PC-9 (cell line): Measurements from ENCODE around the gene TJP3. TPM values are rescaled to one million over a fixed set of nuclear protein-coding genes. Genes with fewer than 3 reads are reported as not detected.
"Not testable (repeated sequence)": the region's sequence is repeated elsewhere in the genome, so short reads cannot be mapped to it uniquely, and the experiment has no call there.

Source experiments
- BruUV-seq: library from RNA; stranded (reverse); fragments of 400-500 nt; replicated peaks from 2 replicates; lab custom pipeline; 2021; lab: Mats Ljungman, UMichigan
- CTCF ChIA-PET: fragments of 300-600 bp; sonication (Branson Sonifier 250); formaldehyde crosslinking; loops from one replicate; lab custom pipeline; 2022; ENCODE audit warnings: antibody characterized with exemption; lab: Charles Lee
- POLR2A ChIA-PET: fragments of 300-600 bp; sonication (Branson Sonifier 250); formaldehyde crosslinking; loops from one replicate; lab custom pipeline; 2022; ENCODE audit warnings: antibody characterized with exemption; ENCODE audit not compliant: unreplicated experiment; lab: Charles Lee
- DNase-seq, 2 experiments: peaks; one replicate each; pipeline versions ENCODE4 v3.0.0 to v3.0.0-alpha.2; 2015 to 2022; ENCODE audit warnings: mixed read lengths in 1 of 2
- H2AFZ ChIP-seq: fragments of 200-600 bp; sonication (generic); 2 replicates; pipeline ENCODE4 v1.8.1; 2017; ENCODE audit warnings: antibody characterized with exemption
- H3F3A ChIP-seq: fragments of 200-600 bp; sonication (generic); 2 replicates; pipeline ENCODE4 v1.8.1; 2017; ENCODE audit warnings: antibody characterized with exemption, mild to moderate bottlenecking, low read depth; ENCODE audit not compliant: insufficient read depth
- H3K27ac ChIP-seq: fragments of 200-600 bp; sonication (generic); 2 replicates; pipeline ENCODE4 v1.6.1; 2016; ENCODE audit warnings: mixed run types
- H3K27me3 ChIP-seq: fragments of 200-600 bp; sonication (generic); 2 replicates; pipeline ENCODE4 v1.6.1; 2016; ENCODE audit warnings: low read depth, mixed run types; ENCODE audit not compliant: insufficient read depth
- H3K36me3 ChIP-seq: fragments of 200-600 bp; sonication (generic); 2 replicates; pipeline ENCODE4 v1.6.1; 2016; ENCODE audit warnings: low read depth, mixed run types
- H3K4me1 ChIP-seq: fragments of 200-600 bp; sonication (generic); replicated peaks from 2 replicates; pipeline ENCODE4 v1.6.1; 2016; ENCODE audit warnings: mixed run types; ENCODE audit not compliant: insufficient read depth
- H3K4me2 ChIP-seq: fragments of 200-600 bp; sonication (generic); 2 replicates; pipeline ENCODE4 v1.6.1; 2017; ENCODE audit warnings: mixed run types
- H3K4me3 ChIP-seq: fragments of 200-600 bp; sonication (generic); 2 replicates; pipeline ENCODE4 v1.6.1; 2016; ENCODE audit warnings: mixed run types
- H3K79me2 ChIP-seq: fragments of 200-600 bp; sonication (generic); 2 replicates; pipeline ENCODE4 v1.6.1; 2017; ENCODE audit warnings: low read depth, mixed run types
- H3K9me2 ChIP-seq: fragments of 200-600 bp; sonication (generic); 2 replicates; pipeline ENCODE4 v1.8.1; 2017; ENCODE audit warnings: mild to moderate bottlenecking; ENCODE audit not compliant: insufficient read depth
- H3K9me3 ChIP-seq: fragments of 200-600 bp; sonication (generic); 2 replicates; pipeline ENCODE4 v1.8.1; 2016; ENCODE audit warnings: low read depth; ENCODE audit not compliant: insufficient read depth
- H4K20me1 ChIP-seq: fragments of 200-600 bp; sonication (generic); 2 replicates; pipeline ENCODE4 v1.8.1; 2017; ENCODE audit not compliant: insufficient read depth
- EZH2 ChIP-seq: fragments of 200-600 bp; sonication (generic); IDR thresholded peaks from 2 replicates; pipeline ENCODE4 v1.8.0; 2017; ENCODE audit warnings: antibody characterized with exemption, low read depth
- intact Hi-C: fragments of 100-400 bp; cut with micrococcal nuclease; formaldehyde crosslinking; loops from one replicate; pipeline ENCODE4 v1.10.0; 2022; ENCODE audit not compliant: unreplicated experiment
- total RNA-seq: library from RNA; stranded (reverse); gene quantifications from 2 replicates; pipeline ENCODE4 v1.2.3, GENCODE V29; 2021
- TF ChIP-seq, protein P1 (sequence below): fragments of 200-600 bp; sonication (generic); conservative IDR thresholded peaks from 2 replicates; pipeline ENCODE4 v1.6.1; 2017; ENCODE audit warnings: mixed run types, antibody characterized with exemption, mild to moderate bottlenecking, moderate library complexity

The TJP3 gene
- total RNA-seq, 1 experiment from 2014 or later: 56.8 TPM

DNA sequence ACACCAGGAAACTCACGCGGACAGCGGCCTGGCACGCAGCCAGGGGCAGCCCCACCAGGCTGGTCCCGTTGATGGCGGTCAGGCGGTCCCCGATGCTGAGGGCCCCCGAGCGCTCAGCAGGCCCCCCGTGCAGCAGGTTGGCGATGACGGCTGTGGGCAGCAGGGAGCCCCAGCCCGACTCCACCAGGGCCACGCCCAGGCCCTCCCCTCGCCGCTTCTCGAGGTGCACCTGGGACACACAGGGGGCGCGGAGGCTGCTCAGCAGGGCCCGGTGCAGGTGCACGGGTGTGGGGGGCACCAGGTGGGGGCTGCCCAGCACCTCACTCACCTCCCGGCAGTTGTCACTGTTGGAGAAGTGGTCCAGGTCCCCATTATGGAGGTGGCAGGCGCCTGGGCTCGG, 44.3 kb downstream of the TJP3 start:
- no peaks in the 10 kb centered on the region for H3K9me2 ChIP-seq
- intact Hi-C loops: no loop called here
- H3K27me3 ChIP-seq: no peaks in the 10 kb centered on the region
- H3K27ac ChIP-seq: no peak overlapping the region
- no peak overlapping the region for H3K4me3 ChIP-seq
- TF ChIP-seq, protein P1, sequence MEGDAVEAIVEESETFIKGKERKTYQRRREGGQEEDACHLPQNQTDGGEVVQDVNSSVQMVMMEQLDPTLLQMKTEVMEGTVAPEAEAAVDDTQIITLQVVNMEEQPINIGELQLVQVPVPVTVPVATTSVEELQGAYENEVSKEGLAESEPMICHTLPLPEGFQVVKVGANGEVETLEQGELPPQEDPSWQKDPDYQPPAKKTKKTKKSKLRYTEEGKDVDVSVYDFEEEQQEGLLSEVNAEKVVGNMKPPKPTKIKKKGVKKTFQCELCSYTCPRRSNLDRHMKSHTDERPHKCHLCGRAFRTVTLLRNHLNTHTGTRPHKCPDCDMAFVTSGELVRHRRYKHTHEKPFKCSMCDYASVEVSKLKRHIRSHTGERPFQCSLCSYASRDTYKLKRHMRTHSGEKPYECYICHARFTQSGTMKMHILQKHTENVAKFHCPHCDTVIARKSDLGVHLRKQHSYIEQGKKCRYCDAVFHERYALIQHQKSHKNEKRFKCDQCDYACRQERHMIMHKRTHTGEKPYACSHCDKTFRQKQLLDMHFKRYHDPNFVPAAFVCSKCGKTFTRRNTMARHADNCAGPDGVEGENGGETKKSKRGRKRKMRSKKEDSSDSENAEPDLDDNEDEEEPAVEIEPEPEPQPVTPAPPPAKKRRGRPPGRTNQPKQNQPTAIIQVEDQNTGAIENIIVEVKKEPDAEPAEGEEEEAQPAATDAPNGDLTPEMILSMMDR: no peak
- TF ChIP-seq EZH2: no peak
- H3F3A ChIP-seq: no peaks in the 10 kb centered on the region
- no peaks in the 10 kb centered on the region for H3K9me3 ChIP-seq
- H3K4me2 ChIP-seq: no peak overlapping the region
- BruUV-seq: no TSS peak
- H3K36me3 ChIP-seq: no peaks in the 10 kb centered on the region
- ChIA-PET CTCF (no interaction called here), POLR2A (no interaction called here)
- no peaks in the 10 kb centered on the region for H4K20me1 ChIP-seq
- no peaks in the 10 kb centered on the region for H3K4me1 ChIP-seq
- no peaks in the 10 kb centered on the region for H3K79me2 ChIP-seq
- H2AFZ ChIP-seq: no peak overlapping the region
- no peak for DNase-seq

DNA sequence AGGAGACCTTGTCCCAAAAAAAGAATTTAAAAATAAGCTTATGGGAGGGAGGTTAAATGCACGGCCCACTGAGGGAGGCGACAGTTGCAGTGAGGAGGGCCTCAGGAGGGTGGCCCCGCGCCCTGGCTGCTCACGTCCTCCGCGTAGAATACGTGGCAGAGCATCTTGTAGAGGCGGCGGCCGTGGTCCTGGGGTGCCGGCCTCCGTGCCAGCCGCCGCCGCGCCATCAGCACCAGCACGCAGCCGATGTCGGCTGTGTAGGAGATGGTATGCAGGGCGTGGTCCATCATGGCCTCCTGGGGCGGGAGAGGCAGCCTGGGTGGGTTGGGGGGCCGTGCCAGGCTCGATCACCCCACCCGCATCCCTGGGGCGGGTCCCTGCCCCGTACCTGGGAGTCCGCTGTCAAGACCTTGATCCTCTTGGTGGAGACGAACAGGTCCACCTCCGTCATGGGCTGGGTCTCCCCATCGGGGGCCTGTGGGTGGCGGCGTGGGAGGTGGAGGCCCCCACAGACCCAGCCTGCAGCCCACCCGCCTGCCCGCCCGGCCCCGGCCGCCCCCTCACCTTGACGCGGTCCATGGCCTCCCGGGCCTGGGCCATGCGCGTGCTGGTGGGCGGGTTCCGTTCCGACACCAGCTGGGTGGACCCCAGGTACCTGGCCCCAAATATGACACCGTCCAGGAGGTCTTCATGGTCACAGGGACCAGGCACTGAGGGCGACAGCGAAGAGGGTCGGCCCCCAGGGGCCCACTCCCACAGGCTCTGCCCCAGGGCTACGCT, 45.6 kb downstream of the TJP3 start:
- Histone ChIP-seq H3K36me3 (no peaks in the 10 kb centered on the region), H3F3A (no peaks in the 10 kb centered on the region), H3K27me3 (no peaks in the 10 kb centered on the region), H3K4me3 (no peak overlapping the region), H3K4me2 (no peak overlapping the region), H3K27ac (no peak overlapping the region), H3K4me1 (no peaks in the 10 kb centered on the region), H4K20me1 (no peaks in the 10 kb centered on the region), H3K9me2 (no peaks in the 10 kb centered on the region), H2AFZ (no peak overlapping the region), H3K79me2 (no peaks in the 10 kb centered on the region), H3K9me3 (no peaks in the 10 kb centered on the region)
- TF ChIP-seq EZH2: no peak
- TF ChIP-seq, protein P1: no peak
- intact Hi-C loops: no loop called here
- no peak for DNase-seq
- ChIA-PET CTCF (no interaction called here), POLR2A (no interaction called here)
- no TSS peak for BruUV-seq

DNA sequence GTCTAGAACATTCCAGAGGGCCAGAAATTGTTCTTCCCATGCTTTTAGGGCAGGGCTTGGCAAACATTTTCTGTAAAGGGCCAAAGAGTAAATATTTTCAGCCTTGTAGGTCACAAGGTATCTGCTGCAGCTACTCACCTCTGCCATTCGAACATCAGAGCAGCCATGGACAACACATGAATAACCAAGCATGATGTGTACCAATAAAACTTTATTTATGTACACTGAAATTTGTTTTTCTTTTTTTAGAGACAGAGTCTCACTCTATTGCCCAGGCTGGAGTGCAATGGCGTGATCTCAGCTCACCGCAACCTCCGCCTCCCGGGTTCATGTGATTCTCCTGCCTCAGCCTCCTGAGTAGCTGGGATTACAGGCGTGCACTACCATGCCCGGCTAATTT, 49.5 kb downstream of the TJP3 start:
- H3K36me3 ChIP-seq, intact Hi-C loops, H4K20me1 ChIP-seq, H2AFZ ChIP-seq, CTCF ChIA-PET, H3K4me1 ChIP-seq, BruUV-seq, POLR2A ChIA-PET, H3K27ac ChIP-seq, H3K4me3 ChIP-seq, H3K79me2 ChIP-seq, H3K9me2 ChIP-seq, DNase-seq, H3K4me2 ChIP-seq, H3K9me3 ChIP-seq, H3F3A ChIP-seq, H3K27me3 ChIP-seq: not testable (repeated sequence)

DNA sequence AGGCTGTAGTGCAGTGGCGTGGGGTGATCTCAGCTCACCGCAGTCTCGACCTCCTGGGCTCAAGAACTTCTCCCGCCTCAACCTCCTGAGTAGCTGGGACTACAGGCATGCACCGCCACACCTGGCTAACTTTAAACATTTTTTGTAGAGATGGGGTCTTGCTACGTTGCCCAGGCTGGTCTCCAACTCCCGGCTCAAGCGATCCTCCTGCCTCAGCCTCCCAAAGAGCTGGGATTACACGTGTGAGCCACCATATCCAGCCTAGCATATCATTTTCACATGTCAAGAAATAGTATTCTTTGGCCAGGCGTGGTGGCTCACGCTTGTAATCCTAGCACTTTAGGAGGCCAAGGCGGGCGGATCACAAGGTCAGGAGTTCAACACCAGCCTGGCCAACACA, 50.1 kb downstream of the TJP3 start:
- CTCF ChIA-PET, H3K4me3 ChIP-seq, H3K9me2 ChIP-seq, H3K36me3 ChIP-seq, H3F3A ChIP-seq, H3K9me3 ChIP-seq, intact Hi-C loops, H3K27ac ChIP-seq, H3K79me2 ChIP-seq, POLR2A ChIA-PET, BruUV-seq, H4K20me1 ChIP-seq, H3K4me1 ChIP-seq, H3K4me2 ChIP-seq, DNase-seq, H2AFZ ChIP-seq, H3K27me3 ChIP-seq: not testable (repeated sequence)
